Hindlimb muscle (tissue), 1 donor: Measurements from ENCODE around the gene GMPR. TPM values are rescaled to one million over a fixed set of nuclear protein-coding genes. Genes with fewer than 3 reads are reported as not detected.
"Not testable (repeated sequence)": the region's sequence is repeated elsewhere in the genome, so short reads cannot be mapped to it uniquely, and the experiment has no call there.

Experiments
- DNase-seq: peaks from one replicate; pipeline ENCODE4 v3.0.0-alpha.2; 2013
- polyA plus RNA-seq: library from polyadenylated mRNA; unstranded; fragments of 120-200 nt; gene quantifications from one replicate; pipeline ENCODE4 v1.2.1, GENCODE V29; 2013; ENCODE audit not compliant: insufficient read length

Gene GMPR
- polyA plus RNA-seq, 1 donor = 55.0 TPM

DNA sequence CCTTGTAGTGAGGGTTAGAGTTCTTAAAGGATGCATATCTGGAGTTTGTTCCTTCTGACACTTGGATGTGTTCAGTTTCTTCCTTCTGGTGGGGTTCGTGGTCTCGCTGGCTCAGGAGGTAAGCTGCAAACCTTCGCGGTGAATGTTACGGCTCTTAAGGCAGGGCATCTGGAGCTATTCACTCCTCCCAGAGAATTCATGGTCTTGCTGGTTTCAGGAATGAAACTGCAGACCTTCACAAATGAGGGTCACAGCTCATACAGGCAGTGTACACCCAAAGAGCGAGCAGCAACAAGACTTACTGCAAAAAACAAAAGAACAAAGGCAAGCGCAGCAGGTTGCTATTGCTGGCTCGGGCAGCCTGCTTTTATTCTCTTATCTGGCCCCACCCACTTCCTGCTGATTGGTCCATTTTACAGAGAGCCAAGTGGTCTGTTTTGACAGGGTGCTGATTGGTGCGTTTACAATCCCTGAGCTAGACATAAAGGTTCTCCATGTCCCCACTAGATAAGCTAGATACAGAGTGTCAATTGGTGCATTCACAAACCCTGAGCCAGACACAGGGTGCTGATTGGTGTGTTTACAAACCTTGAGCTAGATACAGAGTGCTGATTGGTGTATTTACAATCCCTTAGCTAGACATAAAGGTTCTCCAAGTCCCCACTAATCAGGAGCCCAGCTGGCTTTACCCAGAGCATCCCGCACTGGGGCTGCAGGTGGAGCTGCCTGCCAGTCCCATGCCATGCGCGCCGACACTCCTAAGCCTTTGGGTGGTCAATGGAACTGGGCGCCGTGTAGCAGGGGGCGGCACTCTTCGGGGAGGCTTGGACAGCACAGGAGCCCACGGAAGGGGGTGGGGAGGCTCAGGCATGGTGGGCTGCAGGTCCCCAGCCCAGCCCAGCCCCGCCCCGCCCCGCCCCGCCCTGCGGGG, 12.0 kb upstream of the GMPR start:
- DNase-seq = not testable (repeated sequence)

GRCh38 chr6:16227048-16227562, 11.3 kb upstream of the GMPR start:
- DNase-seq = no peak

DNA sequence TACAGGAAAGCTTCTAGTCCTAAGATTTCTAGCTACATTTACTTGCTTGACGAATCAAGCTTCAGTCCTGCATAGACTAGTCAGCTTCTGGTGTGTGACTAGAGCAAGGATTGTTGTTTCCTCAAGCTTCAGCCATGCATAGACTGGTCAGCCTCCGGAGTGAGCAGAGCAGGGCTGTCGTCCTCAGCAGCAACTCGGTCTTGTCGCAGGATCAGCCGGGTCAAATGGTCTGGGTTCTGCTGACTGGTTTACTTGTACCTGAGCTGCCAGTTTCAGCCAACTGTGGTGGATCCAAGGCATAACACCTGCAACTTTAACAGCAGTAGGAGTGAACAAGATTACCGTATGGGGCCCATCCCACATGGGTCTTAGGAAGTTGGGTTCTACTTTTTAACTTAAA, 10.8 kb upstream of the GMPR start:
- no peak for DNase-seq

DNA sequence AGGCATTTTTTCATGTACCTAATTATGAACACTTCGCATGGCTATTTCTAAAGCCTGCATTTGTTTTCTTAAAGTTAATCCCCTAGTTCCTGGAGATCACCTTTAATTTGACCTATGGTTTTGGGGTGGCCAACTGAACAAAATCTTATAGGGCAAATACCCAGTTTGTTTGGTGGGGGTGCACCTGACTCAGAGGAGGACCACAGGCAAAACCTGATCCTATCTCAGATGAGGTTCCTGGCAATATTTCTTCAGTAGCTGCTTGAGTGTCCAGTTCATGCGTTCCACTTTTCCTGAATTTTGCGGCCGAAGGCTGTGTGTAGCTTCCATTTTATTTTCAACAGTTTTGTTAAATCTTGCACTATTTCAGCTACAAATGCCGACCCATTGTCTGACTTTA, 10.3 kb upstream of the GMPR start:
- no peak for DNase-seq

DNA sequence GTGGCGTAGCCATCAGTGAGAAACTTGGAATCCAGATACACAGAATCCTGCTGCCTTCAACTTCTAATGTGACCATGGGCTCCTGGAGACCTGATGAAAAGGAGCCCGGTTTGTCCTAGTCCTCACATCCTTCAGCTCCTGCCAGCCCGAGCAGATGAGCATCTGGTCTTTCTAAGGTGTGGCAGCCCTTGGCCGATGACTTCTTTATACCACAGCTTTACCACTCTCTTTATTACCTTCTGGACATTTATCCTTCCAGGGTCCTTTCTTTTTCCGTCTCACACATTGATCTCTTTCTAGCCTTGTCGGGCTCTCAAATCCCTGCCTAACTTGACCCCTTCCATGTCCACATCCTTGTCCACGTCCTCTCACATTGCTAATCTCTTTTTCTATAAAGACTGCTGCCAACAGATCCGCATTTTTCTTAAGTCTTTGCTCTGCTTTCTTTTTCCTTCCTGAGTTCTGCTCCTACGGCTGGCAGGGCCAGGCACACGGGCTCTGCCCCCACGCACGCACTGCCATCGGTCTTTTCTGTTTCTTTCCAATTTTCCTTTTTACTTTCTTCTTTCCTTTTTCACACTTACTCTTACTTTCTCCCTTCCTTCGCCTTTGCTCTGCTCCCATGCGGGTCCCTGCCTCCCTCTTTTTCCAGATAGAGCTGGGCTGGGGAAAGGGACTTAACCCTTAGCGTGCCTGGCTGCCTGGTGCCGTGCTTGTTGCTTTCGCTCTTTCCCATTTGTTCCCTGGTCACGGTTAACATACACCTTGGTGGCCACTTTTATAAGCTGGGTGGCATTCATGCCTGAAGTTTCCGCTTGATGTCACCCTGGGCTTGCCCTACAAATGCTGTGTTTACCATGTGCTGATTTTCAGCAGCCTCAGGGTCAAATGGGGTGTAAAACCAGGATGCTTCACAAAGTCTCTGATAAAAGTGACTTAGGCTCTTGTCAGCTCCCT, 9.4 kb upstream of the GMPR start:
- DNase-seq = no peak

DNA sequence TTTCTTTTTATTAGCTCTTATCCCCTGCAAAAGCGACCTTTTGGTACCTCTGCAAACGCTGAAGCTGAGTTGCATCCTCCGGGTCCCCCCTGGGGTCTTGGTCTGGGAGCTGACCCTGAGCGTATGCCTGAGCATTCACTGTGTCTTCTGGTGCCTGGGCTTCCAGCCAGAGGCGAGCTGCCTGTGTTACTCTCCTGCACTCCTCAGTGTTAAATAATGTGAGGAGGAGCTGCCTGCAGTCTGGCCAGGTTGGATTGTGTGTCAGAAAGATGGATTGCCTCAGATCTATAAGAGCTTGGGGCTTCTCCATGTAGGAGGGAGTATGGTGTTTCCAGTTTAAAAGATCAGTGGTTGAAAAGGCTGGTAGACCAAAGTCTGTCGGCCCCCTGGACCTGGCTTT, 8.7 kb upstream of the GMPR start:
- DNase-seq = no peak

- DNase-seq = no peak
Measured at GRCh38 chr6:16230953-16231352, 7.4 kb upstream of the GMPR start.

GRCh38 chr6:16232086-16232485, 6.3 kb upstream of the GMPR start:
- no peak for DNase-seq

- DNase-seq = no peak
Measured at GRCh38 chr6:16236009-16236501, 2.3 kb upstream of the GMPR start.

- DNase-seq = no peak
Measured at GRCh38 chr6:16236631-16237199, 1.7 kb upstream of the GMPR start.

DNA sequence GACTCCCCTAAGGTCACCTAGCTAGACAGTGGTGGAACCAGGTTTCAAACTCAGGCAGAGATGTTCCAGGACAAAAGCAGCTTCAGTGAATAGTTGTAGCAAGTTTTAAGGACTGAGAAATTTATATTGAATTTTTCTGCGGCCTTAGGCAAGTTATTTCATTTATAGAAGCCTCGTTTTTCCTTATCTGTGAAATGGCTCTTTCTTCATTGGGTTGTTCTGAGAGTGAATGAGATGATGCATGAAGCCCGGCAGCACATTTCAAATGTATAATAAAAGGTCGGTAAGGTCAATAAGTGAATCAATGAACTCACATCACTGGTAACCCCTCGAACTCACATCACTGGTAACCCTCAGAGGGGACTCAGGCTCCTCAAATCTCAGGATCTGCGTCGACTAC, 1.1 kb upstream of the GMPR start:
- DNase-seq = no peak

- DNase-seq = peak; percentile 60
Measured at GRCh38 chr6:16238963-16239797, 793 bp downstream of the GMPR start.

DNA sequence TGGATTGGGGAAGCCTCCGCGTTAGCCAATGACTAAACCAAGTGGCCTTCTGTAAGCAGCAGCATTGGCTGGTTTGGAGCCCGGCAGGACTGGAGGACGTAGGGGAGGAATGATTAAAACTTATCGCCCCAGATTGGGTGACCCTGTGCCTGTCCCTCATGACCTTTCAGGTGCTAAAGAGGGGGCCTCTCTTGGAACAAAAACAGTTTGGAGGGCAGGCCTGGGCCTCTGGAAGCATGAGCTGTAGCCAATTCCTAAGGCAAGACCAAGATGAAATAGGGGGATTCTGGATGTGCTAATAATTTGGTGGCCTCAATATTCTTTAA, 1.4 kb downstream of the GMPR start:
- no peak for DNase-seq

GRCh38 chr6:16240589-16241320, 2.4 kb downstream of the GMPR start:
- no peak for DNase-seq

DNA sequence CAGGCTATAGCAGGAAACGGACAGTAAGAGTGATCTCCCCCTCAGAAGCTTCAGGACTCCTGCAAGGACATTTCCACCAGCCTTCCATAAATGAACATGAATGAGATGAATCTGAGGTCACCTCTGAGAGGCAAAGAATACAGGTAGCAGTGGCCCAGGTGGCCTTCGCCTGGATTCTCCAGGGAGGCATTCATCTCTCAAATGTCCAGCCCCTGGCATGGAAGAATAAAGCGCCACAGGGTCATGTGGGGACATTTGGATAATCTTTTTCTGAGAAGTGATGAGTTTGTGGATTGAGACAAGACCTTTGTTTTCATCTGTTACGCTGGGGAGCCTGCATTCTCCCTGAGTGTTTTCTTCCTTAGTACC, 2.9 kb downstream of the GMPR start:
- DNase-seq = no peak

- no peak for DNase-seq
Measured at GRCh38 chr6:16243055-16243454, 4.7 kb downstream of the GMPR start.

- DNase-seq = no peak
Measured at GRCh38 chr6:16243664-16244063, 5.3 kb downstream of the GMPR start.

DNA sequence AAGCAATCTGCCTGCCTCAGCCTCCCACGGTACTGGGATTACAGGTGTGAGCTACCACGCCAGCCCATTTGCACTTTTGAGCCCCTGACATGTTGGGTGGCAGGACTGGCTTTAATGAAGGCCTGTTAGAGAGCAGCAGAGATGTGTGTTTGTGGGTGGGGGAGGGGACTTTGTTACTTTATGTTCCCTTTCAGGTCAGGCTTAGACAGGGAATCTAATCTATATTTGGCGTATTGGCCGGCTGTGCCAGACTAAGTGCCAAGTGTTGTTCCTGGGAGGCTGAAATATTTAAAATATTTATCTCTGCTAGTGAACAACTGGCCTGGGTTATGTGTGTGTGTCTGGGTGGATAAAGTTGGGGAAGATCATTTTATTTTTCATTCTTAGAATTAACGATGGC, 6.1 kb downstream of the GMPR start:
- DNase-seq = no peak

GRCh38 chr6:16244869-16245451, 6.6 kb downstream of the GMPR start:
- DNase-seq = no peak

GRCh38 chr6:16248271-16248853, 10.0 kb downstream of the GMPR start:
- DNase-seq = no peak
